Measurements from ENCODE around the gene PGD.
"Not testable (repeated sequence)": the region's sequence is repeated elsewhere in the genome, so short reads cannot be mapped to it uniquely, and the experiment has no call there.

PGD gene

DNA sequence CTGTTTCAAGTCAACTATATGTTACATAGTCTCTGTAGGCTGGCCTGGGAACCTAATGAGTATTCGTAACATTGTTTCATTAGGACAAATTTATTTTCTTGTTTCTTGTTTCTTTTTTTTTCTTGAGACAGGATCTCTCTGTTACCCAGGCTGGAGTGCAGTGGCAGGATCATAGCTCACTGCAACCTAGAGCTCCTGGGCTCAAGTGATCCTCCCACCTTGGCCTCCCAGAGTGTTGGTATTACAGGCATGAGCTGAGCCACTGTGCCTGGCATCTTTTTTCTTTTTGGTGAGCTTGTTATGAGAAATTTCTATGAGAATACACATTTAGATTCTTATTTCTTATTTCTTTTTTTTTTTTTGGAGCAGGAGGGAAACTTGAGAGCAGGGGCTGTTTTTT lies 38.2 kb downstream of the PGD start:
- no peak for DNase-seq (ENCODE audit: low read depth, low spot score)

DNA sequence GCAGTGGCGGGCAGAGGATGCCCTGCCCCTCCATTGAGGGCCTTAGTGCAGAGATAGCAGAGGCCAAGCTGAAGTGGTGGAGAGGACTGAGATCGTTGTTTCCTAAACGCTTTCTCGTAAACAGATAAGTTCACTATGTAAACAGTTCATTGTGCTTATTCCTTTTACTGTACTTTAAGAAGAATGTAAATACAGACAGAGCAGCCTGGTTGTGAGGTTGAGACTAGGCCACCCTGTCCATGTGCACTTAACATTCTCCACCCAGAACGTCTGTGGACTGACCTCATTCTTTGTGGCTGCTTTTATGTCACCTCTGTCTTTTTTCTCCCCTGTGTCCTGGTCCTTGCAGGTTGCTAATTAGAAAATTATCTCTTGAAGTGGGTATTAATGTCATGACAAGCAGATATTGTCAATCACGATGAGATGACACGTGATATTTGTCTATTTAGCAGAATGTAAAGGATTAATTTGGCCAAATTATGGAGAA lies 39.9 kb downstream of the PGD start:
- DNase-seq (ENCODE audit: low read depth, low spot score): no peak

DNA sequence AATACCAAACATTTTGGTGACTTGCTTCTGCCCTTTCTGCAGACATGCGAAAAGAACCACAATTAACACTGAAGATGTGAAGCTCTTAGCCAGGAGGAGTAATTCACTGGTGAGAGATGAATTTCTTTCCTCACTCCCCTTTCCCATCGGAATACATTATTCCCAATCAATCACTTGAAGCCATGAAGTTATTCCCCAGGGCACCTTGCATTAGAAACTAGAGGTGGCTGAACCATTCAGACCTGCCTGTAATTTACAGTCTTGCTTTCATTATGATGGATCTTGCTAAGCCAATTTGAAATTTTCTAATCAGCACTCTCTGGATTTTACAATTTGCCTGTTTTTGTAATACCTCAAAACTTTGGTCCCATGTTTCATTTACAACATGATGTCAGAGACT lies 41.4 kb downstream of the PGD start:
- DNase-seq (ENCODE audit: low read depth, low spot score): no peak

GRCh38 chr1:10440794-10441193 lies 41.9 kb downstream of the PGD start:
- no peak for DNase-seq (ENCODE audit: low read depth, low spot score)

GRCh38 chr1:10444248-10444647 lies 45.4 kb downstream of the PGD start:
- no peak for DNase-seq (ENCODE audit: low read depth, low spot score)

- DNase-seq (ENCODE audit: low read depth, low spot score): no peak
Observed at GRCh38 chr1:10444795-10445397, 46.0 kb downstream of the PGD start.

GRCh38 chr1:10446790-10447422 lies 48.0 kb downstream of the PGD start:
- DNase-seq (ENCODE audit: low read depth, low spot score): no peak

DNA sequence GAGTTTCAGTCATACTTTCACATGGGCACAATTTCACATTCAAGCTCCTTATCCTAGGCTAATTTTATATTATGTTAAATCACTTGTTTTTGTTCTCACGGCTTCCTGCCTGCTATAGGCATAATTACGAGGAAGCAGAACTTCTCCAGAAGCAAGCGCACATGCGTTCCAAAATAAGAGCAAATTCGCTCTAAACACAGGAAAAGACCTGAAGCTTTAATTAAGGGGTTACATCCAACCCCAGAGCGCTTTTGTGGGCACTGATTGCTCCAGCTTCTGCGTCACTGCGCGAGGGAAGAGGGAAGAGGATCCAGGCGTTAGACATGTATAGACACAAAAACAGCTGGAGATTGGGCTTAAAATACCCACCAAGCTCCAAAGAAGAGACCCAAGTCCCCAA lies 50.9 kb downstream of the PGD start, which contains the start of gene CORT:
TSS of gene CORT (plus strand) at position 281 of the 400 bp plus-strand sequence. CDS start 193 bp downstream, outside the sequence.
- DNase-seq (ENCODE audit: low read depth, low spot score): no peak

DNA sequence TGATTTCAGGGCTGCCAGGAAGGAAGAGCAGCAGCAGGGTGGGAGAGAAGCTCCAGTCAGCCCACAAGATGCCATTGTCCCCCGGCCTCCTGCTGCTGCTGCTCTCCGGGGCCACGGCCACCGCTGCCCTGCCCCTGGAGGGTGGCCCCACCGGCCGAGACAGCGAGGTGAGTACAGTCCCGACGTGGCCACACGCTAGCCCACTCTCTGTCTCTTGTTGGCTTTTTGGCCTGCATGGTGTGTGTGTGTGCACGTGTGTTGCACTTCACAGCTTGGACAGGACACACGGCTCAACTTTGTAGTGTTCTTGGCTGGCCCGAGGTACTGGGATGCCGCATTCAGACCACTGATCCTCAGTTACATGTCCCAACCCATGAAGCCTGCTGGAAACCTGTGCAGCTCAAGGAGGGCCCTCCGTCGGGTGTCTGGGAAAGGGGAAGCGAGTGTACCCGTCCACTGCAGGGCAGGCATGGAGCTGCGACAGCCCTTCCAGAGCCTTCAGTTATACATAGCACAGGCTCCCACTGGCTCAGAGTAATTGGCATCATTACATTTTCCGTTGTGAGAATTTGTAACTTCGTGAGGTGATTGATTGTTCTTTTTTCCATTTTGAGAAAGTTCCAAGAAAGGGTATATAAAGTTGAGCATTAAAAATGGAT lies 51.4 kb downstream of the PGD start:
- no peak for DNase-seq (ENCODE audit: low read depth, low spot score)

GRCh38 chr1:10450836-10451235 lies 52.0 kb downstream of the PGD start:
- DNase-seq (ENCODE audit: low read depth, low spot score): no peak

- DNase-seq (ENCODE audit: low read depth, low spot score): no peak
Observed at GRCh38 chr1:10451287-10451686, 52.4 kb downstream of the PGD start.

DNA sequence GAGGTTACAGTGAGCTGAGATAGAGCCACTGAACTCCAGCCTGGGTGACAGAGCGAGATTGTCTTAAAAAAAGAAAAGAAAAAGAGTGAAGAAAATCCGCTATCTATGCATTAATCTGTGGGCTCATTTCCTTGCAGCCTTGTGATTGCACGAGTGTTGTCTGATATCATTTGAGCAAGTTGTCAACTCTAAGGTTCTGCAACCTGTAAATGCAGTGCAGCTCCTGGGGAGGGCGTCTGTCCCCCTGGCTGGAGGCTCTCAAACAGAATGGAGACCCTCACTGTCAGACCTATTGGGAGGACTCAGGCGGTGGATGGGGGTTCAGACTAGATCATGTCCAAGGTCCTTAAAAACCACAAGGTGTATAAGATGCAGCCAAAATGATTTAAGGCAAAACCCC lies 57.2 kb downstream of the PGD start:
- no peak for DNase-seq (ENCODE audit: low read depth, low spot score)

DNA sequence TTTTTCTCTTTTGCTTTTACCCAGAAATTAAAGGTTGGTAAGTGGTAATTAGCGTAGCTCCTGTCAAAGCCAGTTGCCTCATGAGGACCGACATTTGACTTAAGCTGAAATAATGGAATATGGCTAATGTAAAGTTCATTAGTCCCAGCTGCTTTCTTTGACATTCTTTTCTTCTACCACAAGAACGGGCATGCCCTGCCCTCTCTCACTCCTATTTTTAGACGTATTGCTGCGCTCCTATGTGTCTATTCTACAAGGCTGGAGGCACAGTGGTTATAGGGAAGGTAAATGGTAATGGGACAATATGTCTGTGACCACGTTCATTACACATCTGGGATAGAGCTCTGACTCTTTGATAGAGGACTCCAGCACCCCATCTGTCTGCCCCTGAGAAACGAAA lies 57.8 kb downstream of the PGD start:
- DNase-seq (ENCODE audit: low read depth, low spot score): no peak

- DNase-seq (ENCODE audit: low read depth, low spot score): not testable (repeated sequence)
Observed at GRCh38 chr1:10457462-10457861, 58.6 kb downstream of the PGD start.

GRCh38 chr1:10457875-10458274 lies 59.0 kb downstream of the PGD start:
- DNase-seq (ENCODE audit: low read depth, low spot score): no peak

DNA sequence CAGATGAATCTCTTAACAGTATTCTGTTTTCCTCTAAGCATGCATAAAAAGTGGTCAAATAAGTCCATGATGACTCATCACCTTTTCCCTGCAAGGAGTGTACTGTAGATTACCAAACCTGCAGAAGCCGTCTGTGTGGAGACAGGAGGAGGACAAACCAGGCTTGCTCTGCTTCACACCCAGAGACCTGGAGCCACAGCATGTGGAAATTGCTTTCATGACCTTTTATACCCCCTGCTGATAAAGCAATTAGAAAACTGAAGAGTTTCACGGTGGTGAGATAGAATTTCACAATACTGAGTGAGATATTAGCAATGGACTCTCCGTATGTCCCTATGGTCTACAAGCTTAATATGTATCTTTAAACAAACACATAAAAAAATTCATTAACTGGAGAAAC lies 60.3 kb downstream of the PGD start:
- DNase-seq (ENCODE audit: low read depth, low spot score): no peak

DNA sequence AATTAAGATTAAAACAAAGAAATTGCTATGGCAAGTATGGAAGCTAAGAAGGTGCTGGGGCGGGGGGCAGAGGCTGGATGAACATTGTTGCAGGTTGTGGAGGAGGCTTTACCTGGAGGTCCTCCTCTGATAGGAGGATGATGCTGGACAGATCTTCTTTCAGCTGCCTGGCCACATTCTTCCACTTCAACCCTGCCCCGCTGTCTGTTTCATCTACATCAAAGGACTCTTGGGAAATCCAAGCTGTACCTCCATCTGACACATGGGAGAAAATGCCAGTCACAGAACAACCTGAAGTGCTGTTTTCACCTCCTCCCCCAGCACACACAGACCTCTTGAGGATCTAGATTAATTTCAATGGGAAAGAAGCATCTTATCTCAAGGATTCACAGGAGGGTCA lies 68.2 kb downstream of the PGD start:
- DNase-seq (ENCODE audit: low read depth, low spot score): no peak

GRCh38 chr1:10470043-10470442 lies 71.2 kb downstream of the PGD start:
- DNase-seq (ENCODE audit: low read depth, low spot score): no peak
